Stimulated activated CD4-positive, alpha-beta T cell treated with anti-CD3 and anti-CD28 coated beads, Interleukin-15, amount 100 ng/mL, for 48 hours (primary cell): ENCODE measurements around the gene FER.
"Not testable (repeated sequence)": the region's sequence is repeated elsewhere in the genome, so short reads cannot be mapped to it uniquely, and the experiment has no call there.

Experiments
- DNase-seq, 2 donors: peaks; one replicate each; pipeline ENCODE4 v3.0.0-alpha.2; 2020; ENCODE audit warnings: low read depth in 2 of 2

FER gene

DNA sequence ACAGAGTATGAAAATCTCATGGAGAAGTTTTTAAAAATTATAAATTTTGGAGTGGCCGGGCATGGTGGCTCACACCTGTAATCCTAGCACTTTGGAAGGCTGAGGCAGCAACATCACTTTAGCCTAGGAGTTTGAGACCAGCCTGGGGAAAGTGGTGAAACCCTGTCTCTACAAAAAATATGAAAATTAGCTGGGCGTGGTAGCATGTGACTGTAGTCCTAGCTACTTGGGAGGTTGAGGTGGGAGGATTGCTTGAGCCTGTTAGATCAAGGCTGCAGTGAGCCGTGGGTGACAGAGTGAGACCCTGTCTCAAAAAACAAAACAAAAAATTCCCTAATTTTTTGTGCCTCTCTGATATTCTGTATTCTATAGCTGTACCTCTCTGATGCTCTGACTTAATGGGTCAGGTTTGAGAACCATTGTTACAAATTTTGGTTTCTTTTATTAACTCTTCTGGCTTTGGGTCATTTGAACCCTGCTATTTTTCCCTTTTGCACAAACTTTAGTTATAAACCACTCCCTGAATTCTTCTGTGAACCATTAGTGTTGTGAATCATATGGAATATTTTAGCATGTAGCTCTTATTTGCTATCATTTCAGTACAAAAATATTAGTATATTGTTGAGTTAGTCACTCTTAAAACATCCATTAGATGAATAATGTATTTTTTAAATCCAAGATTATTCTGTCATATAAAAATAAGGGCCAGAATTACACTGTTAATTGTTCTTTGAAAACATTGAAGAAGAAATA, 51.0 kb downstream of the FER start:
- no peak for DNase-seq

GRCh38 chr5:108801301-108801700, 53.6 kb downstream of the FER start:
- DNase-seq: no peak

- no peak for DNase-seq
These were observed 54.1 kb downstream of the FER start for GRCh38 chr5:108801776-108802175.

- DNase-seq: no peak
These were observed 63.0 kb downstream of the FER start for GRCh38 chr5:108810717-108811116.

DNA sequence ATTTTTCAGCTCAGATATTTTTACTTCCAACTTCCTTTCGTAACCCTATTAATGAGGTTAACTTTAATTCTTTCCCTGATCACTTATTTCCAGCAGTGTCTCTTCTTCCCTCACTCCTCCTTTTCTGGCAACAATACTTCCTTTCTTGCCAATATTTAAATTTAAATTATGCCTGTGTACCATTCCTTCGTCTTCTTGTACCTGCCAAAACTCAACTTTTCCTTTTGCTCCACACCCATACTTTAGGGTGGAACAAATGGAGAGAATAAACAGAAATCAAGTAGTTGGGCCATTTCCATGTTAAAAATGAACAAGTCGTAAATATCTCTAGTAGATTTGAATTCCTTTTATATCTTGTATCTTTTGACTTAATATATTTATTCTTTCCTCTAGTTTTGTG, 66.0 kb downstream of the FER start:
- DNase-seq: no peak

DNA sequence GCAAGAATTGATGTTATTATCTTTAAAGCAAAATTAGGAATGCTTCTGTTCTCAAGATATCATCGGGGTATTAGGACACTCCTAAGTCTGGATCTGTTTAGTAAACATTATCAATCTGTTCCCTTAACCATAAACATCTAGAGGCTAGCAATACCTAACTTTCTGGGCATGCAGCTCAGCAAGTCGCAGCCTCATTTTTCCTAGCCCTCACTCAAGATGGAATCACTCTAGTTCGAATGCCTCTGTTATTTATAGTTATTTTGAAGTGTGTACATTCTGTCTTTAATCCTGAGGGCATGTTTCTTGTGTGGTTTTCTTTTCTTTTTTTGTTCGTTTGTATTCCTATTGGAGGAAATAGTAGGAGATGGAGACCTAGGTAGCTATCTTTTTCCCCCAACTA, 66.9 kb downstream of the FER start:
- no peak for DNase-seq

GRCh38 chr5:108818613-108819272, 71.0 kb downstream of the FER start:
- DNase-seq: no peak

DNA sequence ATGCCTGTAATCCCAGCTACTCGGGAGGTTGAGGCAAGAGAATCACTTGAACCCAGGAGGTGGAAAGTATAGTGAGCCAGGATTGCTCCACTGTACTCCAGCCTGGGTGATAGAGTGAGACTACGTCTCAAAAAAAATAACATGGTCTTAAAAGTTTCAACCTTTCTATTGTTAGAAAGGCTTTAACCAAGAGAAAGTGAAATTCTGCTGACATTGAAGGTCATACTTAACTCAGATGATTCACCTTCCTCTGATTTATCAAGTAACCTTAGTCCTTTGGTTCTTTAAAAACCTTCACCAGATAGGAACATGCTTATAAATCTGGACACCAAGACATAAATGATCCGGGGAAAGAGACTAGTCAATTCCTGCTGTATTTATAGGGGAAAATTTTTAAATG, 73.3 kb downstream of the FER start:
- DNase-seq: no peak

- no peak for DNase-seq
These were observed 74.7 kb downstream of the FER start for GRCh38 chr5:108822211-108822947.

DNA sequence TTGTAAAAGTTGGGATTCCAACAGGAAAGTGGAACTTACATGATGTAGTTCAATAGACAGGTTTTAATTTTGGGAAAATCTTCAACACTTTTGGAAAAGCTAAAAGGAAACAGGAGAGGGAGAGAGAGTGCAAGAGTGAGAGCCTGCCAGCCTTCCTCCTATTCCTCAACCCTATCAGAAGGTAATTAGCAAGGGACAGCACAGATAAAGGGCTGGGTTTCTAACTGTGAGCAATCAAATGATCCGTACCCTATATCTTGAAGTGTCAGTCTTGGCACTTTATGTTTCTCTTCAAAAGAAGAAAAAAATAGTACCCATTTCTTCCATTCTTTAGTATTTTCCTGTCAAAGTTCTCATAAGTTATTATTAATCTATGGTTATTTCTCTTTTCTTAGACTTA, 79.4 kb downstream of the FER start:
- no peak for DNase-seq

DNA sequence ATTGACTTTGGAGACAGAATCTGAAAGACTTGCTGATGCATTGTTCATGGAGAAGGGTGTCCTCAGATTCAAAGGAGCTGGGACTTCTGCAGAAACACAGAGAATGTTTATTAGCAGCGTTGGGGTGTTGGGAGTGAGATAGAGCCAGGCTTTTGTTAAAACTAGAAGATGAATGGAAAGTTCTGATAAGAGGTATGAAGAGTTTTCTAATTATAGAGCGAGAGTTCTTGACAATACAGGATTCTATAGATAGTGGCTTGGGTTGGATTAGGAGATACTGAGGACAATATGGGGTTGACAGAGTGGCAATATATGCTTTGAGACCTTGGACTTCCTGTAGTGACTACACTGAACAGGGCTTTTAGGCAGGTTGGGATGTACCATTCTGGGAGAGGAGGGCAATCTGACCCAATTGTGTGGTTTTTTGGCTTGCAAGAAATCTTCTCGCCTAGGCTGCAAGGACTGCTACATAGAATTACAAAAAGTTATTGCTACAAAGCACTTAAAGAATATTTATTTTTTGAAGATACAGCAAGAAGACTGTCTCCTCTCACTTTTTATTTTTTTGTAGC, 83.1 kb downstream of the FER start:
- DNase-seq: no peak

DNA sequence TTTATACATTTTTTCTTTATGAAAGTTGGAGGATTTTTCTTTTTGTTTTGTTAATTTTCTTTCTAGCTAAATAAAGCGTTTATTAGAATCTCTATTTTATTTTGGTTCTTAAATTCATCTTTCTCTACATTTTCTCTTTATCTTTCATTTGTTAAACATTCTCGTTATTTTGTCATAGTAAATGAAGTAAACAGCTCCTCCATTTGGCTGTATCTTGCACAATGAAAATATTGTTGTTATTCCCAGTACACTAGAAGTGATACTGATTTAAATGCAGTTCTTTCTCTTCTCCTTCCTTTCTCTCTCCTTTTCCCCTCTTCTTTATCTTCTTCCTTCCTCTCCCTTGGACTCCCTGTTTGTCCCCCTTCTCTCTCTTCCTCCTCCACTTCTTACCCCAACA, 88.8 kb downstream of the FER start:
- DNase-seq: no peak

DNA sequence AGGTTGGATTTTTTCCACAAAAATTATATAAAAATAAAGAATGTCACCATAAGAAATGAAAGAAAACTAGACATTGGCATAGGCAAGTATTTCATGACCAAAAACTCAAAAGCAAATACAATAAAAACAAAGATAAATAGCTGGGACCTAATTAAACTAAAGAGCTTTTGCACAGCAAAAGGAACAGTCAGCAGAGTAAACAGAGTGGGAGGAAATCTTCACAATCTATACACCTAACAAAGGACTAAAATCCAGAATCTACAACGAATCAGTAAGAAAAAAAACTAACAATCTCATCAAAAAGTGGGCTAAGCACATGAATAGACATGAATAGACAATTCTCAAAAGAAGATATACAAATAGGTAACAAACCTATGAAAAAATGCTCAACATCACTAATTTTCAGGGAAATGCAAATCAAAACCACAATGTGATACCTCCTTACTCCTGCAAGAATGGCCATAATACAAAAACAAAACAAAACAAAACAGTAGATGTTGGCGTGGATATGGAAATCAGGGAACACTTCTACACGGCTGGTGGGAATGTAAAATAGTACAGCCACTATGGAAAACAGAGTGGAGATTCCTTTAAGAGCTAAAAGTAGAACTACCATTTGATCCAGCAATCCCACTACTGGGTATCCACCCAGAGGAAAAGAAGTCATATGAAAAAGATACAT, 94.7 kb downstream of the FER start:
- not testable (repeated sequence) for DNase-seq

GRCh38 chr5:108851129-108851528, 103.4 kb downstream of the FER start:
- DNase-seq: not testable (repeated sequence)

GRCh38 chr5:108857905-108858304, 110.2 kb downstream of the FER start:
- no peak for DNase-seq

DNA sequence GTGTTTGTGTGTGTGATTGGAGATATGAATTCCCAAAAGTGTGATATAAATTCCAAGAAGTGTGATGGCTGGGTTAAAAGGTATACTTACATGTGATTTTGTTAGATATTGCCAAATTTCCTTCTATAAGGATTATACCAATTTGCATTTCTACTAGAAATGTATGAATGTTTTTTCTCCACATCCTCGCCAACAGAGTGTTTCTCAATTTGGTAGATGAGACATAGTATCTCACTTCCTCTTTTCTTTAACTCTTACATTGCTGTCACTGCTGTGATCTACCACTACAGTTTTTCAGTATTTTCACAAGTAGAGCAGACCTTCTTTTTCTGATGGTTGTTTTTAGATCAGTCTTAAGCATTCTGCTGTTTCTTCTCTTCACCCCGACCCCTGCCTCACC, 111.3 kb downstream of the FER start:
- no peak for DNase-seq

DNA sequence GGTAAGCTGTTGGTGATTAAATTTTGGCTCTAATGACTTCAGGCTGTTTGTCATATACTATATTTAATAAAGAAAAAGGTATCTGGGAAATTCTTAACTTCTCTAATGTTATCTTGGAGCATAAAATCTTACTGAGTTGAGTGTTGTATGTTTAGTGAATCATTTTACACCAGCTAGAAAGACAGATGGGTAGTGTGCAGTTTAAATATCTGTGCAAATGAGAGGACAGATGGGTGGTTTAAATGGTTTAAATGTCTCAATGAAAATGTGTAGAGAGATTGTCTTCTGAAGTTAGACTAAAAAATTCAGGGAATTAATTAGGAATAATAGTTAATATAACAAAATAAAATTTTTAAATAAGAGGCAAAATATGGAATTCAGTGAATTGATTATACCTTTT, 114.5 kb downstream of the FER start:
- no peak for DNase-seq

GRCh38 chr5:108866097-108866496, 118.4 kb downstream of the FER start:
- DNase-seq: not testable (repeated sequence)

DNA sequence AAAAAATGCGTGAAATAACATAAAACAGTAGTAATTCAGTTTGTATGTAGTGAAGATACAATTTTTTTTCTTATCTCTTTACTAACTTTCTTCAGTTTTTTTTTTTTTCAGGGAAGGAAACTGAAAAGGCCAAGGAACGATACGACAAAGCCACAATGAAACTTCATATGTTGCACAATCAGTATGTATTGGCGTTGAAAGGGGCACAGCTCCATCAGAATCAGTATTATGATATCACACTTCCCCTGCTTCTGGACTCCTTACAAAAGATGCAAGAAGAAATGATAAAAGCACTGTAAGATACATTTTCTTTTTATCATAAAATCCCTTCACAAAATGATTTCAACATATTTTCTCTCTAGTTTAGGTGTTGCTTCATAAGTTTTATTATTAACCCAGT, 120.0 kb downstream of the FER start:
- no peak for DNase-seq

DNA sequence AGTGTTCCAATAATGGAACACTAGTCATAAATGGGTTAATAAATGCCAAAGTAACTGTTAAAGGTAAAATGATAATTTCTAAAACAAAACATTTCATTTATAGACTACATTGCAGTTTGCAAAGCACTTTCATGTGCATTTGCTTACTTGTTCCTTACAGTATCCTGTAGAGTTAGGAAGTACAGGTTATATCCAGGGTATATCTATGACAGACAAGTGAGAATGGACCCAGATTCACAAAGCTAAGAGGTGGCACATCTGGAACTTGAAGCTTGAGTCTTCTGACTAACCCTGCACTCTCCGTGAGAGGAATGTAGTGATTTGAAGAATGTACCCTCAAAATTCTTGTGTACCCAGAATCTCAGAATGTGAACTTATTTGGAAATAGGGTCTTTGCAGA, 121.4 kb downstream of the FER start:
- DNase-seq: no peak

DNA sequence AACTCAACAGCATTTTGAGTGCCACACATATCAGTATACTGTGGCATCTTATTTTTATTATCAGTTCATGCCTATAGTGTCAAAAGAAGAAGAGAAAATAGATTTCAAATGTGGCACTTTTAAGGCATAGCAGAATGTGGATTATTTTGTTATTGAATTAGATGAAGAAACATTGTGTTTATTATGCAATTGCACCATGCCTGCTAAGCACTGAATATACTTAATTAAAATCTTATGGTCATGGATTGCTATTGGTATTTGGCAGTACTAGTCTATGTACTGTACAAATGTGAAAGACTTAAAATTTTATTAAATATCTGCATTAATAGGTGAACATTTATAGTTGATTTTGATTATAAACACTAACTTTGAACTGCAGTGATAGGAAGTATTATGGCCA, 128.8 kb downstream of the FER start:
- no peak for DNase-seq

GRCh38 chr5:108878756-108879155, 131.1 kb downstream of the FER start:
- DNase-seq: no peak
